DOHH2 (cell line): ENCODE data around the gene SH3RF2.

Experiments
- H3F3A ChIP-seq: fragments of 200-600 bp; sonication (generic), shearing (Covaris generic); 2 replicates; pipeline ENCODE4 v1.6.0; 2016; ENCODE audit warnings: antibody characterized with exemption, mild to moderate bottlenecking; ENCODE audit not compliant: control insufficient read depth, insufficient read depth
- H3K27ac ChIP-seq: fragments of 200-600 bp; sonication (generic); 2 replicates; pipeline ENCODE4 v1.5.1; 2014; ENCODE audit warnings: low read depth, mild to moderate bottlenecking, low read length, moderate library complexity
- H3K27me3 ChIP-seq: fragments of 200-600 bp; sonication (generic); 2 replicates; pipeline ENCODE4 v1.6.1; 2014; ENCODE audit warnings: mild to moderate bottlenecking, low read length, mixed read lengths; ENCODE audit not compliant: control insufficient read depth
- H3K36me3 ChIP-seq: fragments of 200-600 bp; sonication (generic); 2 replicates; pipeline ENCODE4 v1.6.1; 2014; ENCODE audit warnings: mild to moderate bottlenecking, low read length, moderate library complexity, mixed read lengths; ENCODE audit not compliant: control insufficient read depth
- H3K4me1 ChIP-seq: fragments of 200-600 bp; sonication (generic); 2 replicates; pipeline ENCODE4 v1.6.1; 2014; ENCODE audit warnings: mild to moderate bottlenecking, low read length, mixed read lengths; ENCODE audit not compliant: control insufficient read depth
- H3K4me2 ChIP-seq: fragments of 200-600 bp; sonication (generic); 2 replicates; pipeline ENCODE4 v1.6.0; 2014; ENCODE audit warnings: mild to moderate bottlenecking, low read length, moderate library complexity
- H3K4me3 ChIP-seq: fragments of 200-600 bp; sonication (generic); 2 replicates; pipeline ENCODE4 v1.5.1; 2014; ENCODE audit warnings: mild to moderate bottlenecking, low read length, mixed read lengths
- H3K79me2 ChIP-seq: fragments of 200-600 bp; sonication (generic); 2 replicates; pipeline ENCODE4 v1.6.1; 2014; ENCODE audit warnings: mild to moderate bottlenecking, low read length, mixed read lengths; ENCODE audit not compliant: control insufficient read depth
- H3K9me2 ChIP-seq: fragments of 200-600 bp; sonication (generic); replicated peaks from 2 replicates; pipeline ENCODE4 v1.6.1; 2014; ENCODE audit warnings: mild to moderate bottlenecking, low read length, mixed read lengths; ENCODE audit not compliant: control insufficient read depth
- H3K9me3 ChIP-seq: fragments of 200-600 bp; sonication (generic); 2 replicates; pipeline ENCODE4 v1.6.1; 2014; ENCODE audit warnings: antibody characterized with exemption, low read length, mixed read lengths; ENCODE audit not compliant: control insufficient read depth, insufficient read depth
- H4K20me1 ChIP-seq: fragments of 200-600 bp; sonication (generic); 2 replicates; pipeline ENCODE4 v1.6.0; 2014; ENCODE audit warnings: low read depth, mild to moderate bottlenecking, antibody characterized with exemption, low read length, moderate library complexity; ENCODE audit not compliant: control insufficient read depth, insufficient read depth
- CTCF ChIP-seq: fragments of 200-600 bp; sonication (generic); IDR thresholded peaks from one replicate; pipeline ENCODE4 v1.5.1; 2014; ENCODE audit warnings: antibody characterized with exemption, mild to moderate bottlenecking, low read depth, low read length; ENCODE audit not compliant: poor library complexity, severe bottlenecking
- EZH2phosphoT487 ChIP-seq: fragments of 200-600 bp; sonication (generic); IDR thresholded peaks from 2 replicates; pipeline ENCODE4 v1.6.1; 2017; ENCODE audit warnings: borderline replicate concordance, mild to moderate bottlenecking, antibody characterized with exemption, low read length, moderate library complexity, mixed read lengths

The SH3RF2 gene

GRCh38 chr5:145925353-145925752 lies 11.0 kb upstream of the SH3RF2 start:
- Histone ChIP-seq H3K36me3 (no peaks in the 10 kb centered on the region), H4K20me1 (no peaks in the 10 kb centered on the region), H3K79me2 (no peaks in the 10 kb centered on the region), H3K4me3 (no peak overlapping the region), H3K4me2 (no peak overlapping the region), H3K9me3 (no peaks in the 10 kb centered on the region), H3K9me2 (no peaks in the 10 kb centered on the region), H3F3A (no peaks in the 10 kb centered on the region), H3K4me1 (no peaks in the 10 kb centered on the region), H3K27me3 (no peaks in the 10 kb centered on the region), H3K27ac (no peak overlapping the region)
- TF ChIP-seq EZH2phosphoT487 (no peak), CTCF (no peak)

- Histone ChIP-seq H3K79me2 (no peaks in the 10 kb centered on the region), H4K20me1 (no peaks in the 10 kb centered on the region), H3K27ac (no peak overlapping the region), H3K4me3 (no peak overlapping the region), H3K9me3 (no peaks in the 10 kb centered on the region), H3K4me2 (no peak overlapping the region), H3K27me3 (no peaks in the 10 kb centered on the region), H3F3A (no peaks in the 10 kb centered on the region), H3K9me2 (no peaks in the 10 kb centered on the region), H3K36me3 (no peaks in the 10 kb centered on the region), H3K4me1 (no peaks in the 10 kb centered on the region)
- TF ChIP-seq EZH2phosphoT487 = no peak
- no peak for TF ChIP-seq CTCF
Measured at GRCh38 chr5:145925803-145926202, 10.6 kb upstream of the SH3RF2 start.

GRCh38 chr5:145931718-145932117 lies 4.7 kb upstream of the SH3RF2 start:
- Histone ChIP-seq H4K20me1 (no peaks in the 10 kb centered on the region), H3K9me3 (no peaks in the 10 kb centered on the region), H3K27me3 (no peaks in the 10 kb centered on the region), H3F3A (no peaks in the 10 kb centered on the region), H3K9me2 (no peaks in the 10 kb centered on the region), H3K4me2 (no peak overlapping the region), H3K27ac (no peak overlapping the region), H3K4me1 (no peaks in the 10 kb centered on the region), H3K79me2 (no peaks in the 10 kb centered on the region), H3K4me3 (no peak overlapping the region), H3K36me3 (no peaks in the 10 kb centered on the region)
- no peak for TF ChIP-seq EZH2phosphoT487
- TF ChIP-seq CTCF = no peak

GRCh38 chr5:145934276-145934675 lies 2.1 kb upstream of the SH3RF2 start:
- no peaks in the 10 kb centered on the region for H3K79me2 ChIP-seq
- no peaks in the 10 kb centered on the region for H4K20me1 ChIP-seq
- H3K27me3 ChIP-seq = peaks cover 3% of the 10 kb centered on the region; the same call in 1 of the 2 replicates
- H3K9me3 ChIP-seq = no peaks in the 10 kb centered on the region
- H3K27ac ChIP-seq = no peak overlapping the region
- no peaks in the 10 kb centered on the region for H3F3A ChIP-seq
- TF ChIP-seq CTCF = no peak
- TF ChIP-seq EZH2phosphoT487 = no peak
- H3K36me3 ChIP-seq = no peaks in the 10 kb centered on the region
- no peak overlapping the region for H3K4me3 ChIP-seq
- no peak overlapping the region for H3K4me2 ChIP-seq
- no peaks in the 10 kb centered on the region for H3K9me2 ChIP-seq
- no peaks in the 10 kb centered on the region for H3K4me1 ChIP-seq
